OCI-LY1 (cell line): ENCODE results near the gene GLT1D1.
A peak's percentile ranks its signal among the peaks of the same experiment; 100 is the strongest.

Experiments used
- H2AFZ ChIP-seq: fragments of 200-600 bp; sonication (generic), shearing (Covaris generic); 2 replicates; pipeline ENCODE4 v1.6.0; 2014; ENCODE audit warnings: antibody characterized with exemption, mild to moderate bottlenecking, low read length
- H3F3A ChIP-seq: fragments of 200-600 bp; sonication (generic), shearing (Covaris generic); 2 replicates; pipeline ENCODE4 v1.6.0; 2014; ENCODE audit warnings: mild to moderate bottlenecking, antibody characterized with exemption, low read length, moderate library complexity; ENCODE audit not compliant: insufficient read depth
- H3K27ac ChIP-seq: fragments of 200-600 bp; sonication (generic); 2 replicates; pipeline ENCODE4 v1.5.1; 2014; ENCODE audit warnings: low read length, mixed run types, mild to moderate bottlenecking, low read depth; ENCODE audit not compliant: poor library complexity, severe bottlenecking
- H3K27me3 ChIP-seq: fragments of 200-600 bp; sonication (generic); 2 replicates; pipeline ENCODE4 v1.6.0; 2014; ENCODE audit warnings: antibody characterized with exemption, mild to moderate bottlenecking, low read length, moderate library complexity; ENCODE audit not compliant: insufficient read depth
- H3K36me3 ChIP-seq: fragments of 200-600 bp; sonication (generic); 2 replicates; pipeline ENCODE4 v1.6.1; 2014; ENCODE audit warnings: mild to moderate bottlenecking, antibody characterized with exemption, low read length, moderate library complexity, mixed read lengths; ENCODE audit not compliant: insufficient read depth
- H3K4me1 ChIP-seq: fragments of 200-600 bp; sonication (generic); 2 replicates; pipeline ENCODE4 v1.5.1; 2014; ENCODE audit warnings: mild to moderate bottlenecking, low read length, moderate library complexity; ENCODE audit not compliant: insufficient read depth, severe bottlenecking
- H3K4me2 ChIP-seq: fragments of 200-600 bp; sonication (generic), shearing (Covaris generic); 2 replicates; pipeline ENCODE4 v1.6.1; 2014; ENCODE audit warnings: low read length
- H3K4me3 ChIP-seq: fragments of 200-600 bp; sonication (generic); 2 replicates; pipeline ENCODE4 v1.5.1; 2014; ENCODE audit warnings: low read length, low read depth, mild to moderate bottlenecking, mixed read lengths; ENCODE audit not compliant: poor library complexity, severe bottlenecking
- H3K79me2 ChIP-seq: fragments of 200-600 bp; shearing (Covaris generic); 2 replicates; pipeline ENCODE4 v1.6.1; 2016; ENCODE audit warnings: mixed run types, low read length, mixed read lengths; ENCODE audit not compliant: insufficient read depth
- H3K9ac ChIP-seq: fragments of 200-600 bp; sonication (generic), shearing (Covaris generic); 2 replicates; pipeline ENCODE4 v1.6.1; 2014; ENCODE audit warnings: mild to moderate bottlenecking, low read length, mixed read lengths
- H3K9me2 ChIP-seq: fragments of 200-600 bp; sonication (generic), shearing (Covaris generic); 2 replicates; pipeline ENCODE4 v1.6.1; 2014; ENCODE audit warnings: low read depth, mild to moderate bottlenecking, low read length, mixed read lengths
- H3K9me3 ChIP-seq: fragments of 200-600 bp; shearing (Covaris generic); 2 replicates; pipeline ENCODE4 v1.6.1; 2014; ENCODE audit warnings: low read length, mixed read lengths
- H4K20me1 ChIP-seq: fragments of 200-600 bp; sonication (generic), shearing (Covaris generic); 2 replicates; pipeline ENCODE4 v1.6.0; 2016; ENCODE audit warnings: mild to moderate bottlenecking, low read length; ENCODE audit not compliant: insufficient read depth
- EZH2 ChIP-seq: fragments of 200-600 bp; sonication (generic), shearing (Covaris generic); IDR thresholded peaks from 2 replicates; pipeline ENCODE4 v1.8.0; 2017; ENCODE audit warnings: borderline replicate concordance, mixed run types, mild to moderate bottlenecking, antibody characterized with exemption, low read length, moderate library complexity, mixed read lengths
- TF ChIP-seq, protein P1 (sequence below): fragments of 200-600 bp; sonication (generic), shearing (Covaris generic); IDR thresholded peaks from 2 replicates; pipeline ENCODE4 v1.5.1; 2017; ENCODE audit warnings: mild to moderate bottlenecking, antibody characterized with exemption, low read length, moderate library complexity, mixed read lengths

The GLT1D1 gene

DNA sequence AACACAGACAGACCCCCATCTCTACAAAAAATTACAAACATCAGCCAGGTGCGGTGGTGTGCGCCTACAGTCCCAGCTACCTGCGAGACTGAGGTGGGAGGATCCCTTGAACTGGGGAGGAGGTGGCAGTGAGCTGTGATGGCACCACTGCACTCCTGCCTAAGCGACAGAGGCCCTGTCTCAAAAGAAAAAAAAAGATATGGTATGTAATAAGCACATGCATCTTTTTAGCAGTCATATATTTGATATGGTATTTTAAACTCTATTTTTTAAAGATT, 36.7 kb upstream of the GLT1D1 start:
- H3K27ac ChIP-seq = peak overlapping the region; percentile 2
- H3K36me3 ChIP-seq = peaks cover 42% of the 10 kb centered on the region
- H4K20me1 ChIP-seq = no peaks in the 10 kb centered on the region
- H3K9me3 ChIP-seq = no peaks in the 10 kb centered on the region
- peaks cover 67% of the 10 kb centered on the region for H3K4me1 ChIP-seq
- H3F3A ChIP-seq = no peaks in the 10 kb centered on the region
- no peak overlapping the region for H3K4me3 ChIP-seq
- H3K27me3 ChIP-seq = no peaks in the 10 kb centered on the region
- H3K9me2 ChIP-seq = no peaks in the 10 kb centered on the region
- H3K4me2 ChIP-seq = peak overlapping the region; percentile 60
- H3K79me2 ChIP-seq = peaks cover 62% of the 10 kb centered on the region
- H2AFZ ChIP-seq = no peak overlapping the region
- no peak overlapping the region for H3K9ac ChIP-seq
- no peak for TF ChIP-seq EZH2
- TF ChIP-seq, protein P1, sequence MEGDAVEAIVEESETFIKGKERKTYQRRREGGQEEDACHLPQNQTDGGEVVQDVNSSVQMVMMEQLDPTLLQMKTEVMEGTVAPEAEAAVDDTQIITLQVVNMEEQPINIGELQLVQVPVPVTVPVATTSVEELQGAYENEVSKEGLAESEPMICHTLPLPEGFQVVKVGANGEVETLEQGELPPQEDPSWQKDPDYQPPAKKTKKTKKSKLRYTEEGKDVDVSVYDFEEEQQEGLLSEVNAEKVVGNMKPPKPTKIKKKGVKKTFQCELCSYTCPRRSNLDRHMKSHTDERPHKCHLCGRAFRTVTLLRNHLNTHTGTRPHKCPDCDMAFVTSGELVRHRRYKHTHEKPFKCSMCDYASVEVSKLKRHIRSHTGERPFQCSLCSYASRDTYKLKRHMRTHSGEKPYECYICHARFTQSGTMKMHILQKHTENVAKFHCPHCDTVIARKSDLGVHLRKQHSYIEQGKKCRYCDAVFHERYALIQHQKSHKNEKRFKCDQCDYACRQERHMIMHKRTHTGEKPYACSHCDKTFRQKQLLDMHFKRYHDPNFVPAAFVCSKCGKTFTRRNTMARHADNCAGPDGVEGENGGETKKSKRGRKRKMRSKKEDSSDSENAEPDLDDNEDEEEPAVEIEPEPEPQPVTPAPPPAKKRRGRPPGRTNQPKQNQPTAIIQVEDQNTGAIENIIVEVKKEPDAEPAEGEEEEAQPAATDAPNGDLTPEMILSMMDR = no peak

GRCh38 chr12:128817111-128818015, 35.9 kb upstream of the GLT1D1 start:
- H3K4me3 ChIP-seq = peak overlapping the region; percentile 32
- H3F3A ChIP-seq = no peaks in the 10 kb centered on the region
- H3K4me1 ChIP-seq = peaks cover 68% of the 10 kb centered on the region
- H3K9ac ChIP-seq = peak overlapping the region; percentile 45; the same call in 1 of the 2 replicates
- H3K9me2 ChIP-seq = no peaks in the 10 kb centered on the region
- TF ChIP-seq, protein P1 = no peak
- TF ChIP-seq EZH2 = no peak
- peaks cover 59% of the 10 kb centered on the region for H3K79me2 ChIP-seq
- H3K4me2 ChIP-seq = peak overlapping the region; percentile 60
- H3K36me3 ChIP-seq = peaks cover 35% of the 10 kb centered on the region
- no peaks in the 10 kb centered on the region for H3K27me3 ChIP-seq
- no peaks in the 10 kb centered on the region for H3K9me3 ChIP-seq
- peak overlapping the region; percentile 75 for H3K27ac ChIP-seq
- no peaks in the 10 kb centered on the region for H4K20me1 ChIP-seq
- H2AFZ ChIP-seq = no peak overlapping the region

DNA sequence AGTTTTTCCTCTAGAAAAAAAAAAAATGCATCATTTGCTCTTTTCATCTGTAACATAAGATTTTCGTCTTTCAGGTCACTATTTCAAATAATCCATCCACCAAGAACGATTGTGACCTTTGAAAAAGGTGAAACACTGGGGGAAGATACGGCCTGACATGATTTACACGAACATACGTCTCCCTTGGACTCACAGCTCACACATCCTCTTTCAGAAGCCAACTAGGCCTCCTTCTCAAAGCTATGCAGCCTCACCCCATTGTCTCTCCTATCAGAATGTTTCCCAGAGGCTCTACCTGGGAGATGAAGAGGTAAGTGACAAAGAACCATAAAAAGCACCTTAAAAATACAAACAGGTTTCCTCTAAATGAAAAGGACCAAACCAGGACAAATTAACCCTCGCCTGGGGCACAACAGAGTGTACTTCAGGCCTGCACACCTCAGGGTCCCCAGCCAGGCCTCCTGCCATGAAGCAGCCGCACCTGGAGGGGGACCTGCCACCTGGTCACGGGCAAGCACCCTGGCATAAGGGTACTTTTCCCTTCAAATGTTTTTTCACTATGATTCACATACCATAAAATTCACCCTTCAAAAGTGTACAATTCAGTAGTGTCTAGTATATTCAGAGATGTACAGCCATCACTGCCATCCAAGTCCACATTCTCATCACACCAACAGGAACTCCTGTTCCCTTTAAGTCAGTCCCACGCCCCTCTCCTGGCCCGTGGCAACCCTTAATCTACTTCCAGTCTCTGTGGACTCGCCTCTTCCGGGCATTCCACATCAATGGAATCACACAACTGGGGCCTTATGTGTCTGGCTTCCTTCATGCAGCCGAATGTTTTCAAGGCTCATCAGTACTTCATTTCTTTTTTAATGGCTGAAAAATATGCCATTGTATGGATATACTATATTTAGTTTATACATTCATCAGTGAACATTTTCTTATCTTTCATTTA, 34.9 kb upstream of the GLT1D1 start:
- peaks cover 75% of the 10 kb centered on the region for H3K4me1 ChIP-seq
- H2AFZ ChIP-seq = no peak overlapping the region
- H3F3A ChIP-seq = no peaks in the 10 kb centered on the region
- H3K9ac ChIP-seq = peak overlapping the region; percentile 45; the same call in 1 of the 2 replicates
- H3K27me3 ChIP-seq = no peaks in the 10 kb centered on the region
- H3K4me2 ChIP-seq = peak overlapping the region; percentile 60
- no peaks in the 10 kb centered on the region for H3K9me2 ChIP-seq
- TF ChIP-seq, protein P1 = no peak
- no peak for TF ChIP-seq EZH2
- no peaks in the 10 kb centered on the region for H4K20me1 ChIP-seq
- H3K9me3 ChIP-seq = no peaks in the 10 kb centered on the region
- peak overlapping the region; percentile 32 for H3K4me3 ChIP-seq
- peaks cover 25% of the 10 kb centered on the region for H3K36me3 ChIP-seq
- peaks cover 59% of the 10 kb centered on the region for H3K79me2 ChIP-seq
- H3K27ac ChIP-seq = peak overlapping the region; percentile 75
